ENCODE measurements around the gene GID4.

Gene GID4

GRCh38 chr17:18099516-18099915 is 60.3 kb downstream of the GID4 start:
- peaks cover 83% of the 10 kb centered on the region for H3K36me3 ChIP-seq (ENCODE audit: insufficient read depth, low read length)
- H3K9ac ChIP-seq (ENCODE audit: low read depth, low read length) = no peak overlapping the region
- no peaks in the 10 kb centered on the region for H3K9me3 ChIP-seq (ENCODE audit: insufficient read depth, low read length, severe bottlenecking)
- H3K27ac ChIP-seq (ENCODE audit: low read length) = no peak overlapping the region
- H3K4me2 ChIP-seq (ENCODE audit: insufficient read depth, low read length) = no peak overlapping the region
- H3K27me3 ChIP-seq (ENCODE audit: insufficient read depth, low read length, poor library complexity) = no peaks in the 10 kb centered on the region
- no peak overlapping the region for H2AFZ ChIP-seq (ENCODE audit: low read depth, low read length)
- H3K79me2 ChIP-seq (ENCODE audit: insufficient read depth, low read length) = no peaks in the 10 kb centered on the region
- ATAC-seq (ENCODE audit: insufficient read depth, low read depth) (no peak), DNase-seq (no peak)
- TF ChIP-seq CTCF (IDR thresholded peaks at IDR 0.05; ENCODE audit: borderline replicate concordance, extremely low read depth, low read length, poor library complexity, severe bottlenecking) (no peak), EZH2 (IDR thresholded peaks at IDR 0.05; ENCODE audit: borderline replicate concordance, low read depth, low read length, severe bottlenecking) (no peak)
- no peaks in the 10 kb centered on the region for H3K4me1 ChIP-seq (ENCODE audit: insufficient read depth, low read length)
- H4K20me1 ChIP-seq (ENCODE audit: insufficient read depth, low read length) = peaks cover 8% of the 10 kb centered on the region; the same call in 1 of the 2 replicates
- no peak overlapping the region for H3K4me3 ChIP-seq (ENCODE audit: low read depth in 1 of 2, low read length in 2 of 2)

- Histone ChIP-seq H3K79me2 (ENCODE audit: insufficient read depth, low read length) (no peaks in the 10 kb centered on the region), H3K4me2 (ENCODE audit: insufficient read depth, low read length) (no peak overlapping the region), H3K36me3 (ENCODE audit: insufficient read depth, low read length) (peaks cover 93% of the 10 kb centered on the region), H3K9me3 (ENCODE audit: insufficient read depth, low read length, severe bottlenecking) (no peaks in the 10 kb centered on the region), H3K4me1 (ENCODE audit: insufficient read depth, low read length) (no peaks in the 10 kb centered on the region), H4K20me1 (ENCODE audit: insufficient read depth, low read length) (peaks cover 8% of the 10 kb centered on the region; the same call in 1 of the 2 replicates), H3K27me3 (ENCODE audit: insufficient read depth, low read length, poor library complexity) (no peaks in the 10 kb centered on the region), H2AFZ (ENCODE audit: low read depth, low read length) (no peak overlapping the region), H3K9ac (ENCODE audit: low read depth, low read length) (no peak overlapping the region), H3K4me3 (ENCODE audit: low read depth in 1 of 2, low read length in 2 of 2) (no peak overlapping the region), H3K27ac (ENCODE audit: low read length) (no peak overlapping the region)
- DNase-seq (no peak), ATAC-seq (ENCODE audit: insufficient read depth, low read depth) (no peak)
- TF ChIP-seq EZH2 (IDR thresholded peaks at IDR 0.05; ENCODE audit: borderline replicate concordance, low read depth, low read length, severe bottlenecking) (no peak), CTCF (IDR thresholded peaks at IDR 0.05; ENCODE audit: borderline replicate concordance, extremely low read depth, low read length, poor library complexity, severe bottlenecking) (no peak)
These were observed 61.4 kb downstream of the GID4 start for GRCh38 chr17:18100616-18101015.

- H2AFZ ChIP-seq (ENCODE audit: low read depth, low read length) = no peak overlapping the region
- H3K27me3 ChIP-seq (ENCODE audit: insufficient read depth, low read length, poor library complexity) = no peaks in the 10 kb centered on the region
- H3K79me2 ChIP-seq (ENCODE audit: insufficient read depth, low read length) = no peaks in the 10 kb centered on the region
- no peak overlapping the region for H3K27ac ChIP-seq (ENCODE audit: low read length)
- H3K9ac ChIP-seq (ENCODE audit: low read depth, low read length) = no peak overlapping the region
- no peak for TF ChIP-seq CTCF (IDR thresholded peaks at IDR 0.05; ENCODE audit: borderline replicate concordance, extremely low read depth, low read length, poor library complexity, severe bottlenecking)
- no peak for TF ChIP-seq EZH2 (IDR thresholded peaks at IDR 0.05; ENCODE audit: borderline replicate concordance, low read depth, low read length, severe bottlenecking)
- DNase-seq = no peak
- H3K4me1 ChIP-seq (ENCODE audit: insufficient read depth, low read length) = no peaks in the 10 kb centered on the region
- peaks cover 8% of the 10 kb centered on the region; the same call in 1 of the 2 replicates for H4K20me1 ChIP-seq (ENCODE audit: insufficient read depth, low read length)
- H3K4me3 ChIP-seq (ENCODE audit: low read depth in 1 of 2, low read length in 2 of 2) = no peak overlapping the region
- H3K9me3 ChIP-seq (ENCODE audit: insufficient read depth, low read length, severe bottlenecking) = no peaks in the 10 kb centered on the region
- ATAC-seq (ENCODE audit: insufficient read depth, low read depth) = no peak
- peaks cover 90% of the 10 kb centered on the region for H3K36me3 ChIP-seq (ENCODE audit: insufficient read depth, low read length)
- H3K4me2 ChIP-seq (ENCODE audit: insufficient read depth, low read length) = no peak overlapping the region
These were observed 62.6 kb downstream of the GID4 start for GRCh38 chr17:18101828-18102227.

GRCh38 chr17:18102640-18103039 is 63.4 kb downstream of the GID4 start:
- no peak overlapping the region for H3K9ac ChIP-seq (ENCODE audit: low read depth, low read length)
- DNase-seq (no peak), ATAC-seq (ENCODE audit: insufficient read depth, low read depth) (peak; percentile 29; the same call in 1 of the 3 replicates)
- no peaks in the 10 kb centered on the region for H3K9me3 ChIP-seq (ENCODE audit: insufficient read depth, low read length, severe bottlenecking)
- H3K4me3 ChIP-seq (ENCODE audit: low read depth in 1 of 2, low read length in 2 of 2) = no peak overlapping the region
- no peaks in the 10 kb centered on the region for H3K79me2 ChIP-seq (ENCODE audit: insufficient read depth, low read length)
- no peak overlapping the region for H3K4me2 ChIP-seq (ENCODE audit: insufficient read depth, low read length)
- H4K20me1 ChIP-seq (ENCODE audit: insufficient read depth, low read length) = peaks cover 8% of the 10 kb centered on the region; the same call in 1 of the 2 replicates
- no peak overlapping the region for H2AFZ ChIP-seq (ENCODE audit: low read depth, low read length)
- H3K27ac ChIP-seq (ENCODE audit: low read length) = no peak overlapping the region
- H3K36me3 ChIP-seq (ENCODE audit: insufficient read depth, low read length) = peaks cover 88% of the 10 kb centered on the region
- no peaks in the 10 kb centered on the region for H3K27me3 ChIP-seq (ENCODE audit: insufficient read depth, low read length, poor library complexity)
- no peak for TF ChIP-seq EZH2 (IDR thresholded peaks at IDR 0.05; ENCODE audit: borderline replicate concordance, low read depth, low read length, severe bottlenecking)
- no peak for TF ChIP-seq CTCF (IDR thresholded peaks at IDR 0.05; ENCODE audit: borderline replicate concordance, extremely low read depth, low read length, poor library complexity, severe bottlenecking)
- no peaks in the 10 kb centered on the region for H3K4me1 ChIP-seq (ENCODE audit: insufficient read depth, low read length)

Measured in DND-41 (cell line).